Measurements from ENCODE around the gene ARFGAP1.

DNA sequence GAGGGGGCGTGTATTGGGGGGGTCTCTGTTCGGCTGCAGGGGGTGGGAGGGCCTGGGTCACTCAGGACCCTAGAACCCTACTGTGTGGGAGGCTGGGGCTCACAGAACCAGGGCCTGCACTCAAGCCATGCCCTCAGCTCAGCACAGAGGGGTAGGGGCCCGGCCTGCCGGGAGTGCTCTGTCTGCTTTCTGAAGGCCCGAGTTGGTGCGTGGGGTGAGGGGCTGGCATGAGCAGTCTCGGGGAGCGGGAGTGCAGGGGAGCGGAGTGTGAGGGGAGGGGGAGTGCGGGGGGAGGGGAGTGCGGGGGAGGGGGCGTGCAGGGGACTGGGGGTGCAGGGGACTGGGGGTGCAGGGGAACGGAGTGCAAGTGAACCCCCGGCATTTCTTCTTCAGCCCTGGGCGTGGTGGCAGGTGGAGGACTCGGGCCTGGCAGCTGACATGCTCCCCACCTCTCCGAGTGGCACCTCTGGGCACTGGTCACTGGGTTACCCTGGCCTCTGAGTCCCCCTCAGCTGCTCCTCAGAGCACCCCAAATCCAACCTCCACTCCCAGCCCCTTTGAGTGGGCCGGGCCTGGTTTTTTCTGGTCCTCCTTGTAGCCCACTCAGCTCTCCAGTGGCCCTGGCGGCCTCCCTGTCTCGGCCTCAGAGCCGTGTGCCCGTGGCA lies 21.4 kb downstream of the ARFGAP1 start:
- TF ChIP-seq SP1 (IDR thresholded peaks at IDR 0.05; ENCODE audit: low read depth, low read length) (no peak), POLR2A (IDR thresholded peaks at IDR 0.05; ENCODE audit: control extremely low read depth in 1 of 2, low read depth in 2 of 2, low read length in 2 of 2) (no peak), RAD21 (IDR thresholded peaks at IDR 0.05 in 1 of 2, conservative IDR thresholded peaks at IDR 0.05 in 1 of 2; ENCODE audit: low read depth in 2 of 2, low read length in 2 of 2) (no peak), CEBPB (IDR thresholded peaks at IDR 0.05; ENCODE audit: low read depth, low read length) (no peak)
- TF ChIP-seq, protein P1, sequence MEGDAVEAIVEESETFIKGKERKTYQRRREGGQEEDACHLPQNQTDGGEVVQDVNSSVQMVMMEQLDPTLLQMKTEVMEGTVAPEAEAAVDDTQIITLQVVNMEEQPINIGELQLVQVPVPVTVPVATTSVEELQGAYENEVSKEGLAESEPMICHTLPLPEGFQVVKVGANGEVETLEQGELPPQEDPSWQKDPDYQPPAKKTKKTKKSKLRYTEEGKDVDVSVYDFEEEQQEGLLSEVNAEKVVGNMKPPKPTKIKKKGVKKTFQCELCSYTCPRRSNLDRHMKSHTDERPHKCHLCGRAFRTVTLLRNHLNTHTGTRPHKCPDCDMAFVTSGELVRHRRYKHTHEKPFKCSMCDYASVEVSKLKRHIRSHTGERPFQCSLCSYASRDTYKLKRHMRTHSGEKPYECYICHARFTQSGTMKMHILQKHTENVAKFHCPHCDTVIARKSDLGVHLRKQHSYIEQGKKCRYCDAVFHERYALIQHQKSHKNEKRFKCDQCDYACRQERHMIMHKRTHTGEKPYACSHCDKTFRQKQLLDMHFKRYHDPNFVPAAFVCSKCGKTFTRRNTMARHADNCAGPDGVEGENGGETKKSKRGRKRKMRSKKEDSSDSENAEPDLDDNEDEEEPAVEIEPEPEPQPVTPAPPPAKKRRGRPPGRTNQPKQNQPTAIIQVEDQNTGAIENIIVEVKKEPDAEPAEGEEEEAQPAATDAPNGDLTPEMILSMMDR (IDR thresholded peaks at IDR 0.05; ENCODE audit: control extremely low read depth in 1 of 3, insufficient read depth in 1 of 3, low read depth in 1 of 3, low read length in 3 of 3) = no peak
